GM12874 (cell line): ENCODE data around the gene MSI2.

Experiments used
- TF ChIP-seq, protein P1 (sequence below): IDR thresholded peaks from 2 replicates; pipeline ENCODE4 v1.5.1; 2011; ENCODE audit warnings: low read depth, mild to moderate bottlenecking, control low read depth, low read length, moderate library complexity; ENCODE audit not compliant: insufficient read depth

MSI2 gene

DNA sequence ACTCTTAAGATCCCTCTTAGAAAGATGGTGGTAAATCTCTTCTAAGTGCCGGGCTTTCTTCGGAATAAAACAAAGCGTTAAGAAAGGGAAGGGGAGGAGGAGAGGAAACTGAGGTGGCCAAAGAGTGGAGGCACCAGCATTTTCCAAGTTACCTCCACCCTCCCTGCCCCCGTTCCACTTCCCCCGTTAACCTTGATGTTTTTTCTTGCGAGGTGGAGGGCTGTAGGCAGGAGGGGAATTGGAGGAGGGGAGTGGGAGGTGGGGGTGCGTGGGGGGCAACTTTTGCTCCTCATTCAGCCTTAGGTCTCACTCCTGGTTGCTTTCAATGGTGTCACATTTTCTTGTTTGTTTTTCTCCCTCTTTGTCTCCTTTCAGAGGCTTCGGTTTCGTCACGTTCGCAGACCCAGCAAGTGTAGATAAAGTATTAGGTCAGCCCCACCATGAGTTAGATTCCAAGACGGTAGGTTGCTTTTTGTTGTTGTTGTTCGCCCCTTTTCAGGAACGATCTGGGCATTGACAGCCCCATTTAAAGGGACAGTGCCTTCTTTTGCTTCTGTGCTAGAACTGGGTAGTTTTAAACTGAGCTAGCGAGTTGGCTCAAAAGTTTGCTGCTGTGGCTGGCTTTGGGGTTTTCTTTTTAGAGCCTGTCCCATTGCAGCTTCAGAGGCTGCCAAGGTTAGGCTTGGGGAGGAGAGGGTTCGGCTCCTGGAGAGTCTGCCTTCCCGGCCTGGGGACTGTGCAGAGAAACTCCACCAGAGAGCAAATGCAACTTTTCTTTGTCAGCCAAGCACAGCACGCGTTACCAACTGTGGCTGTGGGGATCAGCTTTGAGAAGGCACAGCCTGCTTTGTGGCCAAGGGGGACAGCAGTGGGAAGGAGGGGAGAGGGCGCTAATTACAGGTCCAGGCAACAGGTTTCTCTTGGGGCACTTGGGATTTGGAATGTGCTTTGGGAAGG, 1.9 kb downstream of the MSI2 start:
- TF ChIP-seq, protein P1, sequence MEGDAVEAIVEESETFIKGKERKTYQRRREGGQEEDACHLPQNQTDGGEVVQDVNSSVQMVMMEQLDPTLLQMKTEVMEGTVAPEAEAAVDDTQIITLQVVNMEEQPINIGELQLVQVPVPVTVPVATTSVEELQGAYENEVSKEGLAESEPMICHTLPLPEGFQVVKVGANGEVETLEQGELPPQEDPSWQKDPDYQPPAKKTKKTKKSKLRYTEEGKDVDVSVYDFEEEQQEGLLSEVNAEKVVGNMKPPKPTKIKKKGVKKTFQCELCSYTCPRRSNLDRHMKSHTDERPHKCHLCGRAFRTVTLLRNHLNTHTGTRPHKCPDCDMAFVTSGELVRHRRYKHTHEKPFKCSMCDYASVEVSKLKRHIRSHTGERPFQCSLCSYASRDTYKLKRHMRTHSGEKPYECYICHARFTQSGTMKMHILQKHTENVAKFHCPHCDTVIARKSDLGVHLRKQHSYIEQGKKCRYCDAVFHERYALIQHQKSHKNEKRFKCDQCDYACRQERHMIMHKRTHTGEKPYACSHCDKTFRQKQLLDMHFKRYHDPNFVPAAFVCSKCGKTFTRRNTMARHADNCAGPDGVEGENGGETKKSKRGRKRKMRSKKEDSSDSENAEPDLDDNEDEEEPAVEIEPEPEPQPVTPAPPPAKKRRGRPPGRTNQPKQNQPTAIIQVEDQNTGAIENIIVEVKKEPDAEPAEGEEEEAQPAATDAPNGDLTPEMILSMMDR = no peak

GRCh38 chr17:57259306-57259705, 3.0 kb downstream of the MSI2 start:
- TF ChIP-seq, protein P1 = no peak

DNA sequence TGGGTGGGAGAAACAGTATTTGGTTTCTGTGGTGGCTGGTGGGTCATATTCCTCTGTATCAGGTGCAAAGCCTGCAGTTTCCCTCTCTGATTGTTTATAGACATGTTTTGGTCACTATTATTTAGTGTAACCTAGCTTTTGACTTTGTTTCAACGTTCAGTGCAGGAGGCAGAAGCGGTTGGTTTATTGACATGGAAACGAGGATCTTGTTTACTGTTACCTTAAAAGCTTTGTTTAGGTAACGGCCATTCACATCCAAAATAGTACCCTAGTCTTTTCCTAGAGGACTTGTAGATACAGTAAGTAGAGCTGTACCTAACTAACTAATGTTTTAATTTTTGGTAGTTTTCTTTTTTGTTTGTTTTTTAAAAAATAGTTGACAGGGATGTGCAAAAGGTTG, 3.5 kb downstream of the MSI2 start:
- TF ChIP-seq, protein P1 = no peak

GRCh38 chr17:57260325-57261083, 4.2 kb downstream of the MSI2 start:
- TF ChIP-seq, protein P1 = no peak

DNA sequence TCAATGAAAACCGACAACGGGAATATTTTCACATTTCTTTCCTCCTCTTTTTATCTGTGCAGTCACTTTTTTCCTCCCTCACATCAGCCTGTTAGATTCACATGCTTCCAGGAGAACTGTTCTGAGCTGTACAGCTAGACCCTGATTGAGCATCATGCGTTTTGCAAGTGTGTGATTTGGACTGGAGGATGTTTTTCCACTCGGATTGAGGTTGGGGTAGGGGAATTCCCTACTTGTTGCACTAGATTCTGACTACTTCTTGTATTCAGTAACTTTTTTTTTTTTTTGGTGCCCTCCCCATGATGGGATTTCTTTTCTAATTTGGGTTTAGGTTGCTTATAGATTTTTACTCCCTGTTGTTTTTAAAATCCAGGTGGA, 4.8 kb downstream of the MSI2 start:
- TF ChIP-seq, protein P1 = no peak

DNA sequence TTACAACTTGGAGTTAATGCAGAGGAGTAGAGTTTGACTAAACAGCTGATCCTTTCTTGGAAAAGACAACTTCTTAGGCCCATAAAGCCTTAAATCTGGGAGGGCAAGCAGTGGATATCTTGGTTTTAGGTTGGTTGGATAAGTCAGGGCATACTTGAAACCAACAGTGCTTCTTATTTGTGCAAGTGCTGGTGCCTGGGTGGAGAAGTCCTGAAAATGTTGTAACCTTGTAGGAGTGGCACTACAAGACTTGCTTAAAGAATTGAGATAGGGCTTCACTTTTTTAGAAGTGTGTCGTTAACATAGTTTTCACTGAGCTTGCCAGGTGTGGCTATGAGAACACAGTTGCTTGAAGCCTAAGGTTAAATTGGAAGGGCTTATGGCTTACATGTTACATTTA, 6.2 kb downstream of the MSI2 start:
- TF ChIP-seq, protein P1 = no peak

GRCh38 chr17:57264250-57264649, 7.9 kb downstream of the MSI2 start:
- TF ChIP-seq, protein P1 = no peak
